Measurements from ENCODE around the gene CDK5RAP2.

The CDK5RAP2 gene

GRCh38 chr9:120609636-120610035 lies 29.7 kb upstream of the CDK5RAP2 start:
- no peak for TF ChIP-seq GATA2 (IDR thresholded peaks at IDR 0.05; ENCODE audit: low read depth, low read length)
- TF ChIP-seq GATA3 (IDR thresholded peaks at IDR 0.05; ENCODE audit: low read depth, low read length): no peak

GRCh38 chr9:120608421-120608820 lies 28.5 kb upstream of the CDK5RAP2 start:
- no peak for TF ChIP-seq GATA2 (IDR thresholded peaks at IDR 0.05; ENCODE audit: low read depth, low read length)
- TF ChIP-seq GATA3 (IDR thresholded peaks at IDR 0.05; ENCODE audit: low read depth, low read length): no peak

GRCh38 chr9:120603591-120603990 lies 23.6 kb upstream of the CDK5RAP2 start:
- TF ChIP-seq GATA3 (IDR thresholded peaks at IDR 0.05; ENCODE audit: low read depth, low read length) (no peak), GATA2 (IDR thresholded peaks at IDR 0.05; ENCODE audit: low read depth, low read length) (no peak)

- TF ChIP-seq GATA3 (IDR thresholded peaks at IDR 0.05; ENCODE audit: low read depth, low read length): no peak
- no peak for TF ChIP-seq GATA2 (IDR thresholded peaks at IDR 0.05; ENCODE audit: low read depth, low read length)
Observed at GRCh38 chr9:120603010-120603409, 23.0 kb upstream of the CDK5RAP2 start.

- no peak for TF ChIP-seq GATA3 (IDR thresholded peaks at IDR 0.05; ENCODE audit: low read depth, low read length)
- TF ChIP-seq GATA2 (IDR thresholded peaks at IDR 0.05; ENCODE audit: low read depth, low read length): no peak
Observed at GRCh38 chr9:120593955-120594277, 13.9 kb upstream of the CDK5RAP2 start.

- TF ChIP-seq GATA2 (IDR thresholded peaks at IDR 0.05; ENCODE audit: low read depth, low read length) (no peak), GATA3 (IDR thresholded peaks at IDR 0.05; ENCODE audit: low read depth, low read length) (no peak)
Observed at GRCh38 chr9:120593250-120593954, 13.4 kb upstream of the CDK5RAP2 start.

- TF ChIP-seq GATA2 (IDR thresholded peaks at IDR 0.05; ENCODE audit: low read depth, low read length): no peak
- no peak for TF ChIP-seq GATA3 (IDR thresholded peaks at IDR 0.05; ENCODE audit: low read depth, low read length)
Observed at GRCh38 chr9:120592210-120592609, 12.2 kb upstream of the CDK5RAP2 start.

- no peak for TF ChIP-seq GATA2 (IDR thresholded peaks at IDR 0.05; ENCODE audit: low read depth, low read length)
- TF ChIP-seq GATA3 (IDR thresholded peaks at IDR 0.05; ENCODE audit: low read depth, low read length): no peak
Observed at GRCh38 chr9:120587328-120587727, 7.4 kb upstream of the CDK5RAP2 start.

GRCh38 chr9:120583958-120584369 lies 4.0 kb upstream of the CDK5RAP2 start:
- no peak for TF ChIP-seq GATA2 (IDR thresholded peaks at IDR 0.05; ENCODE audit: low read depth, low read length)

- TF ChIP-seq GATA3 (IDR thresholded peaks at IDR 0.05; ENCODE audit: low read depth, low read length) (no peak), GATA2 (IDR thresholded peaks at IDR 0.05; ENCODE audit: low read depth, low read length) (no peak)
Observed at GRCh38 chr9:120579139-120580050, 572 bp downstream of the CDK5RAP2 start.

GRCh38 chr9:120574473-120574872 lies 5.5 kb downstream of the CDK5RAP2 start:
- TF ChIP-seq GATA2 (IDR thresholded peaks at IDR 0.05; ENCODE audit: low read depth, low read length) (no peak), GATA3 (IDR thresholded peaks at IDR 0.05; ENCODE audit: low read depth, low read length) (no peak)

GRCh38 chr9:120572472-120572871 lies 7.5 kb downstream of the CDK5RAP2 start:
- TF ChIP-seq GATA3 (IDR thresholded peaks at IDR 0.05; ENCODE audit: low read depth, low read length) (no peak), GATA2 (IDR thresholded peaks at IDR 0.05; ENCODE audit: low read depth, low read length) (no peak)

- TF ChIP-seq GATA2 (IDR thresholded peaks at IDR 0.05; ENCODE audit: low read depth, low read length) (no peak), GATA3 (IDR thresholded peaks at IDR 0.05; ENCODE audit: low read depth, low read length) (no peak)
Observed at GRCh38 chr9:120571443-120572257, 8.3 kb downstream of the CDK5RAP2 start.

GRCh38 chr9:120570296-120570695 lies 9.7 kb downstream of the CDK5RAP2 start:
- TF ChIP-seq GATA3 (IDR thresholded peaks at IDR 0.05; ENCODE audit: low read depth, low read length) (no peak), GATA2 (IDR thresholded peaks at IDR 0.05; ENCODE audit: low read depth, low read length) (no peak)

Data from SH-SY5Y (cell line).